Measurements from ENCODE around the gene FASTKD3.
A peak's percentile ranks its signal among the peaks of the same experiment; 100 is the strongest.

FASTKD3 gene

GRCh38 chr5:7878381-7878873 is 9.6 kb upstream of the FASTKD3 start:
- DNase-seq (ENCODE audit: low read depth in 3 of 3), result no peak

DNA sequence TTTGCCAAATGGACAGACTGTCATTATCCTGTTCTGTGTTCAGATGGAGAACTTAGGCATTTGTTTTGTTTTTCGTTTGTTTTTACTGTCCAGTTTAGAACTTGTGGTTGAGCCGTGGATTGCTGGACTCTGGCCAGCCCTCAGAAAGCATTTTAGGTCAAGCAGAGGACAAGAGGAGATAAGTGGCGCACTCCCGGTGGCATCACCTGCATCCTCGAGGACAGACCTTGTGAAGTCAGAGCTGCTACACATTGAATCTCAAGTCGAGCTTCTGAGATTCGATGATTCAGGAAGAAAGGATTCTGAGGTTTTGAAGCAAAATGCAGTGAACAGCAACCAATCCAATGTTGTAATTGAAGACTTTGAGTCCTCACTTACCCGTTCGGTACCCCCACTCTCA is 9.0 kb upstream of the FASTKD3 start:
- DNase-seq (ENCODE audit: low read depth in 3 of 3), result no peak

- no peak for DNase-seq (ENCODE audit: low read depth in 3 of 3)
Measured at GRCh38 chr5:7876867-7877266, 8.0 kb upstream of the FASTKD3 start.

GRCh38 chr5:7875151-7875550 is 6.3 kb upstream of the FASTKD3 start:
- DNase-seq (ENCODE audit: low read depth in 3 of 3), result no peak

- no peak for DNase-seq (ENCODE audit: low read depth in 3 of 3)
Measured at GRCh38 chr5:7874639-7875038, 5.8 kb upstream of the FASTKD3 start.

DNA sequence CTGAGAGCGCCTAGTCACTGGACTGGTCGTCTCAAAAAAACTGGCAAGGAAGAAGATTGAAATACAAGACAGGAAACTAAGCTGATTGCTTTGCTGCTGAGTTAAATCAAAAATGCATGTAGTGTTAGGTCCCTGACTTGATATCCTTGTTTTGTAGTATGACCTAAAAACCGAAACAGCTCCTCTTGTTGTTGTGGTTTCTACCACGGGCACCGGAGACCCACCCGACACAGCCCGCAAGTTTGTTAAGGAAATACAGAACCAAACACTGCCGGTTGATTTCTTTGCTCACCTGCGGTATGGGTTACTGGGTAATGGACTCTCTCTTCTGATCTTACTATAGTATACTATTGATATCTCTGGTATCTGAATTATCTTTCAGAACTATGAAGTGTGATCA is 4.4 kb upstream of the FASTKD3 start:
- DNase-seq (ENCODE audit: low read depth in 3 of 3), result no peak

- DNase-seq (ENCODE audit: low read depth in 3 of 3), result no peak
Measured at GRCh38 chr5:7872517-7873130, 3.8 kb upstream of the FASTKD3 start.

DNA sequence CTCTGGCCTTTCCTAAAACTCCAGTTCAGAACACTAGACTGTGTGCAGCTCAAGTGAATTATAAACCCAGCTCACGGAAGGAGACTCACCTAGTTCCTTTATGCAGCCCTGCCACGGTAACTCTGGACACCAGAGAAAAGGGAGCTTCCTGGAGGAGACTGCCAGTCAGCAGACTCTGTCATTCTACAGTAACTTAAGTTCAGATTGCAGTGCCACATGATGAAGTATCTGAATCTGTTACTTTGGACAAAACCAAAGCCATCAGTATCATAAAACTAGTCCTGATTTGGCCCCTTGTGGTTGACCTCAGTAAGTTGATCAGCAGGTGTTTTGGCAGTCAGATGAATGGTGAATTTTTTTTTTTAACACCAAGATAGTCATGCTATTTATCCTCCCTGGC is 2.8 kb upstream of the FASTKD3 start:
- no peak for DNase-seq (ENCODE audit: low read depth in 3 of 3)

DNA sequence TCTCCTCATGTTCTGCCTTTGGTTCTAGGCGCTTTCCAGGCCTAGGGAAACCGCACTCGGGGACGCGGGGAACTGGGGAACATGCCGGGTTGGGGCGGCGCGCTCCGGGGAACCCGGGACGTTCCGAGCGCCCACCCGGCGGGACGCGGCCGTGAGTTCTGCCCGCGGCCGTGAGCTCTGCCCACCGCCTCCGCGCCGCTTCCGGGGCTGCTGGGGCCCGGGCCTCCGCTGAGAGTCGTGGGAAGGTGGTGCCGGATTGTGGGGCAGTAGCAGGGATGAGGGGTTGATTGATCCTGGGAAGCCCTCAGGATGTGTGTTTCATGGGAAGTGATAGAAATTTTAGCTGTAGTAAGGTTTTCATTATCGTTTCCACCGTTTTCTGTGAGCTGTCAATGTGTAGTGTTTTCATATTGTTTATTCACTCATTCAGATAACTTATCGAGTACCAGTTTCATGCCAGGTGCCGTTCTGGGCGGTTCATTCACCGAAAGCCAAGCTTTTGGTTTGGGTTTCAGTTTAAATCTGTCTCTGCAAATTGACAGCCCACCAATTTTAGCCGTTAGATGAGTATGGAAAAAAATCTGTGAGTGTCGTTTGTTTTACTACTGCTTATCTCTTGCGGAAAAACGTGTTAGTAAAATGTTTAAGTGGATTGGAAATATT is 774 bp upstream of the FASTKD3 start:
- DNase-seq (ENCODE audit: low read depth in 3 of 3), result no peak

- DNase-seq (ENCODE audit: low read depth in 3 of 3), result no peak
Measured at GRCh38 chr5:7868427-7868772, 431 bp downstream of the FASTKD3 start.

- DNase-seq (ENCODE audit: low read depth in 3 of 3), result no peak
Measured at GRCh38 chr5:7867260-7867659, 1.6 kb downstream of the FASTKD3 start.

GRCh38 chr5:7866196-7866595 is 2.6 kb downstream of the FASTKD3 start:
- no peak for DNase-seq (ENCODE audit: low read depth in 3 of 3)

GRCh38 chr5:7857926-7858632 is 10.8 kb downstream of the FASTKD3 start:
- DNase-seq (ENCODE audit: low read depth in 3 of 3), result no peak

DNA sequence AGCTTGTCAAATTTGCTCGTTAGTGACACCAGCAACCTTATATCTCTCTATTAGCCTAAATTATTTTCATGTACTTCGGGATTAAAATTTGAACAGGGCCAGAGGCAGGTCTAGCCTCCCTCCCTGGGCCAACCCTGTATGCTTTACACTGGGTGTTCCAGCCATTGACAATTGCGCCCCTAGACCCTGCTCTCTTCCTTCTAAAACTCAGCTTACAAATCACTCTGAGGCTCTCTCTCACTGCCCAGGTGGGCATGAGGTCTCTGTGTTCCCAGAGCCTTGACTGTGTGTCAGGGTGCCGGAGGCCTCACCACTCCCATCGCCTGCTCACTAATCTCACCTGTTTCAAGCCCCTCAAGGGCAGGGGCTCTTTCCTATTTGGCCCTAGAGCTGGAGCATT is 11.5 kb downstream of the FASTKD3 start:
- no peak for DNase-seq (ENCODE audit: low read depth in 3 of 3)

GRCh38 chr5:7856855-7857254 is 12.0 kb downstream of the FASTKD3 start:
- DNase-seq (ENCODE audit: low read depth in 3 of 3), result no peak

- DNase-seq (ENCODE audit: low read depth in 3 of 3), result no peak
Measured at GRCh38 chr5:7855611-7856010, 13.2 kb downstream of the FASTKD3 start.

GRCh38 chr5:7852988-7853387 is 15.8 kb downstream of the FASTKD3 start:
- DNase-seq (ENCODE audit: low read depth in 3 of 3), result no peak

DNA sequence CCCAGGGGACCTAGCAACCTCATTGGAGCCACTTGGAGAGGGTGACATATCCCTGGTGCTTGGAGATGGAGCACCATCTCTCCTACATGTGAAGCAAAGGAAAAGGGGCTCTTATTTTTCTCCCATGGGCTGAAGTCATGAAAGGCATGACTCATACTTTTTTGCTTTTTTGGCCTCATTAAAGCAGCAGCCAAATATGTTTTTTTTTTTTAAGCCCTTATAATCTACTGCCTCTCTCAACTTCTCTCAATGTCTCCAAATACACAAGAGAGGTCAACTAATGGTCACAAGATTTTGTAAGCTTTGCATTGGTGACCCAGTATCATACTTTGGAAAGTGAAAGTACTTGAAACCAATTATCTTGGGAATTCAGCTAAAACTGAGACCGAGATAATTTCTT is 16.3 kb downstream of the FASTKD3 start:
- DNase-seq (ENCODE audit: low read depth in 3 of 3), result no peak

DNA sequence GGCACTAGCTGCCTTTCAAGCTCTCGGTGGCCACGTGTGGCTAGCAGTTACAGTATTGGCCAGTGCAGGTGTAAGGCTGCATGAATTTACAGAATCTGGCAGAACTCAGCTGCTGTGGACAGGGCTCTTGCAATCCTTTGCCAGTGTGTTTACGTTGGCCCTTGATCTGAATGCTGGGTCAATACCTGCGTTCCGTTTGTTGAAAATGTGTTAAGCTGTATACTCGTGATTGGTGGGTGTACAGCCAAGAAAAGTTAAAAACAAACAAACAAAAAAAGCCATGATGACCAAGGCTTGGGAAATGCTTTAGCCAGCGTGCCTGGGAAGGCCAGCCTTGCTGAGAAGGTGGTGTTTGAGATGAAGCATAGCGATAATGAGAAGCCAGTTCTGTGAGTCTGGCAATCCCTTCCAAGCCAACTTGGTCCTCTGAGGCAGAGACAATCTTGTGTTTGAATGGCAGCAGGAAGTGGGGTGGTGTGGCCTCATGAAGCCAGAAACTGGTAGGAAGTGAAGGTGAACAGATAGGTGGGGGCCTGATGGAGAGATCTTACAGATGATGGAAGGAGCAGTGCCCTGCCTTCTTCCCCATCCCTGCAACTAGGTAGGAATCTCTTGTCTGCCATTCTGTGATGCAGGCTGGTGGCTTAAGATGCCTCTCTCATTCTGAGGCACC is 17.1 kb downstream of the FASTKD3 start:
- no peak for DNase-seq (ENCODE audit: low read depth in 3 of 3)

DNA sequence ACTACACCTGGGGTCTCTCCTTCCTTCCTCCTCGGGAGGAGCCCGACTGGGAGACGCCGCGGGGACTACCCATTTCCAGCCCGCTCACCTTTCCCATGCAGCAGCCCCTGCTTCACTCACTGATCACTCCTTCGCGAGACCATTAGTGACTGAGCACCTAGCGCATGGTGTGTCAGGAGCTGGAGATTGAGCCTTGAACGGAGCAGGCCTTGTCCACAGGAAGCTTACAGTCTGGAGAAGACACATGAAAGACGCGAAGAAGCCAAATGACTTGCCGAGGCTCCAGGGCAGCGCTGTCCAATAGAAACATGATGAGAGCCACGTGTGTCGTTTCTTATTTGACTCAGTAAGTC is 17.6 kb downstream of the FASTKD3 start:
- no peak for DNase-seq (ENCODE audit: low read depth in 3 of 3)

DNA sequence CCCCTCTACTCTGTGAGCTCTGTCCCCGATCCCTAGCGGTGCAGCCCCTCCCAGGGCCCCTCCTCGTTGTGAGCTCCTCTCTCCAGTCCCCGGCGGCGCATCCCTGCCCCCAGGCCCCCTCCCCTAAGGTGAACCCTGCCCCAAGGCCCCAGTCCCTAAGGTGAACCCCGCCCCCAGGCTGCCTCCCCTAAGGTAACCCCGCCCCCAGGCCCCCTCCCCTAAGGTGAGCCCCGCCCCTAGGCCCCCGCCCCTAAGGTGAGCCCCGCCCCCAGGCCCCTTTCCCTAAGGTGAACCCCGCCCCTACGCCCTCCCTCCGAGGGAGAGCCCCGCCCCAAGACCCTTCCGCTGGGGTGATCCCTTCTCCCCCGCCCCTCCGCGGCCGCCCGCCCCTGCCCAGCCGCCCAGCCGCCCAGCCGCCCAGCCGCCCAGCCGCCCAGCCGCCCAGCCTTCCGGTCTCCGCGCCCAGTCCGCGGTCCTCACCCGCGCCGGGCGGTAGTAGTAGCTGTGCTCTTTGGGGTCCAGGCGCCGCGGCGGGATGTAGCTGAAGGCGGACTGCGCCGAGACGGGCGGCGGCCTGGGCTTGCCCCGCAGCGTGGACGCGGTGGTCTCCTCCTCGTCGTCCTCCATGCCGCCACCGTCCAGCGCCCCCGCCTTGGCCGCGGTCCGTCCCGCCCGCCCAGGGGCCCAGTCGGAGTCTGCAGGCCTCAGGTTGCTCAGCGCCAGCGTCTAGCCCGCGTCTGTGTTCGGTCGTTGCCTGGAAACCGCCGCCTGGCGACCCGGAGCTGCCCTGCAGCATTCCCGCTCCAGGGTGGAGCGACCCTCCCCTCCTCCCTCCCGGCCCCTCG is 18.2 kb downstream of the FASTKD3 start, which contains the start of gene CFAP90:
CFAP90 (minus strand) TSS at position 739 of the 845 bp plus-strand sequence; CDS start at position 627, 112 bp downstream.
- DNase-seq (ENCODE audit: low read depth in 3 of 3), result peak in 1 of 3 experiments; percentile 9
